ENCODE data around the gene PIGT.

GRCh38 chr20:45441746-45442145, 25.8 kb downstream of the PIGT start:
- no peak for TF ChIP-seq EZH2phosphoT487 (IDR thresholded peaks at IDR 0.05; ENCODE audit: borderline replicate concordance, low read depth)
- TF ChIP-seq RFX5 (IDR thresholded peaks at IDR 0.05; ENCODE audit: low read length) = no peak
- no peak for TF ChIP-seq POLR2AphosphoS5 (IDR thresholded peaks at IDR 0.05; ENCODE audit: low read depth, low read length)
- no peak for TF ChIP-seq NFIC (IDR thresholded peaks at IDR 0.05; ENCODE audit: borderline replicate concordance)
- TF ChIP-seq CTCF (IDR thresholded peaks at IDR 0.05) = no peak
- no peak for TF ChIP-seq EP300 (IDR thresholded peaks at IDR 0.05; ENCODE audit: borderline replicate concordance in 1 of 2, low read depth in 1 of 2, low read length in 1 of 2)
- no peak for TF ChIP-seq TAF1 (IDR thresholded peaks at IDR 0.05; ENCODE audit: borderline replicate concordance, low read depth, low read length)
- TF ChIP-seq MXI1 (IDR thresholded peaks at IDR 0.05; ENCODE audit: low read depth, low read length) = no peak

Measured in SK-N-SH (cell line).